Epithelial cell of esophagus (primary cell): ENCODE results near the gene PRKCZ.

Source experiments
- DNase-seq: peaks from one replicate; pipeline ENCODE4 v3.0.0; 2010; ENCODE audit warnings: low read depth
- H3K4me3 ChIP-seq: 2 replicates; pipeline ENCODE4 v1.5.1; 2011; ENCODE audit warnings: mild to moderate bottlenecking, low read length, control low read depth
- TF ChIP-seq, protein P1 (sequence below): IDR thresholded peaks from 2 replicates; pipeline ENCODE4 v1.5.1; 2011; ENCODE audit warnings: low read depth, mild to moderate bottlenecking, low read length, control low read depth, inconsistent platforms; ENCODE audit not compliant: insufficient read depth; ENCODE audit errors: missing control alignments

The PRKCZ gene

DNA sequence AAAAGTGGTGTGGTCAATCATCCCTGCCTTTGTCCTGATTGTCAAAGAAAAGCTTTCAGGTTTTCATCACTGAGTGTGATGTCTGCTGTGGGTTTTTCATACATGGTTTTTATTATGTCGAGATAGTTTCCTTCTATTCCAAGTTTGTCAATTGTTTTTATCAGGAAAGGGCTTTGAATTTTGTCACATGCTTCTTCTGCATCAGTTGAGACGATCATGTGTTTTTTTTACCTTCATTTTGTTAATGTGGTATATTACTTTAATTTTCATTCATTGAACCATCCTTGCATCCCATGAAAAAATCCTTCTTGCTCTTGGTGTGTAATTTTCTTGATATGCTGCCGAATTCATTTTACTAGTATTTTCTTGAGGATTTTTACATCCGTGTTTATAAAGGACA, 15.5 kb downstream of the PRKCZ start:
- no peak for DNase-seq
- H3K4me3 ChIP-seq, result no peak overlapping the region
- TF ChIP-seq, protein P1, sequence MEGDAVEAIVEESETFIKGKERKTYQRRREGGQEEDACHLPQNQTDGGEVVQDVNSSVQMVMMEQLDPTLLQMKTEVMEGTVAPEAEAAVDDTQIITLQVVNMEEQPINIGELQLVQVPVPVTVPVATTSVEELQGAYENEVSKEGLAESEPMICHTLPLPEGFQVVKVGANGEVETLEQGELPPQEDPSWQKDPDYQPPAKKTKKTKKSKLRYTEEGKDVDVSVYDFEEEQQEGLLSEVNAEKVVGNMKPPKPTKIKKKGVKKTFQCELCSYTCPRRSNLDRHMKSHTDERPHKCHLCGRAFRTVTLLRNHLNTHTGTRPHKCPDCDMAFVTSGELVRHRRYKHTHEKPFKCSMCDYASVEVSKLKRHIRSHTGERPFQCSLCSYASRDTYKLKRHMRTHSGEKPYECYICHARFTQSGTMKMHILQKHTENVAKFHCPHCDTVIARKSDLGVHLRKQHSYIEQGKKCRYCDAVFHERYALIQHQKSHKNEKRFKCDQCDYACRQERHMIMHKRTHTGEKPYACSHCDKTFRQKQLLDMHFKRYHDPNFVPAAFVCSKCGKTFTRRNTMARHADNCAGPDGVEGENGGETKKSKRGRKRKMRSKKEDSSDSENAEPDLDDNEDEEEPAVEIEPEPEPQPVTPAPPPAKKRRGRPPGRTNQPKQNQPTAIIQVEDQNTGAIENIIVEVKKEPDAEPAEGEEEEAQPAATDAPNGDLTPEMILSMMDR, result no peak

DNA sequence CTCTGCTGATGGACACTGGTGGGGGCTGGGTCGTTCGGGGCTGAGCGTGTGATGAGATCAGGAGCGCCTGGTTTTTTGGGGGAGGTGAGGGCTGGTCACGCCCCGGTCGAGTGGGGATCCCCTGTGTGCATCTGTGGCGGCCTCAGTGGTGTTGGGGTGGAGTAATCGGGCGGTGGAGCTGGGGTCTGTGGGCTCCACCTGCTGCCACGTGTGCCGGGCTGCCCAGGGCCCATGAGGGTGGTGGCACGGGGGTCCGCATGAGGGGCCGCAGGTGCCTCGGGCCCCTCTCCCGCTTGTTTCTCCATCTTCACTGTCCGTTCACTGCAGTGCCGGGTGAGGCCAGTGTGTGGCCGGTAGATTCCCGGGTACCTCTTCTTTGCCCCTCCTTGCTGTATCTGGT, 17.2 kb downstream of the PRKCZ start:
- TF ChIP-seq, protein P1, result no peak
- no peak overlapping the region for H3K4me3 ChIP-seq
- DNase-seq, result no peak

DNA sequence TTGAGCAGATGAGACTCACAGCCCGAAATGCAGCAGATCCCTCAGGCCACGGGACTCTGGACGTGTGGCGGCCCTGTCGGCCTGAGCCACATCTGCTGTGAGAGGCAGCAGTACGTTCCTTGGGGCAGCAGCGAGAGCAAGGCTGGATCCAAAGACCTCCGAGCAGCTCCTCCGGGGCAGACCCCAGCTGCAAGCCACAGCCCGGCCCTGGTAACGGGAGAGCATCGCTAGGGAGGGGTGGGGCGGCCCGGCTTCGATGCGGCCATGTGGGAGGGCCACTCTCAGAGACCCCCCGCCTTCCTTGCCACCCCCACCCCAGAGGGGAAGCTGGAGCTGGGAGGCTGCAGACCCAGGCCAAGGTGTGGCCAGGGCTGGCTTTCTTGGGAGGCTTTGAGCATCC, 17.8 kb downstream of the PRKCZ start:
- H3K4me3 ChIP-seq, result no peak overlapping the region
- TF ChIP-seq, protein P1, result no peak
- no peak for DNase-seq

DNA sequence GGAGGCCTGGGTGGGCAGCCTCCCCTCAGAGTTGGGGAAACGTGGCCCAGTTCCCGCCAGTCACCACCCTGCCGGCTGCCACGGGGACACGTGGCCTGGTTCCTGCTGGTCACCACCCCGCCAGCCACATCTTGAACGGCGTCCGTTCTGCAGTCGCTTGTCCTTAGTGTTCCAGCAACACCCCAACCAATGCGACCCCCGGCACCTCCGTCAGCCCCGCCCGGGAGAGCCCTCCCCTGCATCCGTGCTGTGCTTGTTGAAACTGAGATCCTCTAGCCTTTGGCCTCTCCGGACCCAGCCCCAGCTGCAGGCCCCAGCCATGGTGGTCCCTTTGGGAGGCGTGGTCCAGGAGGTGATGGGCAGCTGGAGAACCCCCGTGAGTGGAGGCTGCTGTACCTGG, 18.7 kb downstream of the PRKCZ start:
- no peak for DNase-seq
- TF ChIP-seq, protein P1, result no peak
- H3K4me3 ChIP-seq, result no peak overlapping the region

DNA sequence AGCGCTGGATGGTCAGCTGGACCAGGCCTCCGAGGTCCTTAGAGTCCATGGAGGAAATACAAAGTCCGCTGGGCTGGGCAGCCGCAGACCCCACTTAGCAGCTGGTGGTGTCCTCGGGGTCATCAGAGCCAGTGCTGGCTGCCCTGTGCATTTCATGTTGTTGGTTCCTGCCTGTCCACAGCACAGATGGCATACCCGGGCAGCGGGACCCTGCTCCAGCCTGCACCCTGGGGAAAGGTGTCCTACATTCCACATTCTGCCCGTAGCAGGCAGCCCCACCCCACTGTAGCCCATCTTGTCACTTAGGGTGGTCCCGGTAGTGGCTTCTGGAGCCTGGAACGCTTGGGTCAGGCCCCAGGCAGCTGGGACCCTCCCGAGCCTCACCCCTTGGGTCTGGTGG, 19.8 kb downstream of the PRKCZ start:
- no peak for DNase-seq
- TF ChIP-seq, protein P1, result no peak
- no peak overlapping the region for H3K4me3 ChIP-seq

DNA sequence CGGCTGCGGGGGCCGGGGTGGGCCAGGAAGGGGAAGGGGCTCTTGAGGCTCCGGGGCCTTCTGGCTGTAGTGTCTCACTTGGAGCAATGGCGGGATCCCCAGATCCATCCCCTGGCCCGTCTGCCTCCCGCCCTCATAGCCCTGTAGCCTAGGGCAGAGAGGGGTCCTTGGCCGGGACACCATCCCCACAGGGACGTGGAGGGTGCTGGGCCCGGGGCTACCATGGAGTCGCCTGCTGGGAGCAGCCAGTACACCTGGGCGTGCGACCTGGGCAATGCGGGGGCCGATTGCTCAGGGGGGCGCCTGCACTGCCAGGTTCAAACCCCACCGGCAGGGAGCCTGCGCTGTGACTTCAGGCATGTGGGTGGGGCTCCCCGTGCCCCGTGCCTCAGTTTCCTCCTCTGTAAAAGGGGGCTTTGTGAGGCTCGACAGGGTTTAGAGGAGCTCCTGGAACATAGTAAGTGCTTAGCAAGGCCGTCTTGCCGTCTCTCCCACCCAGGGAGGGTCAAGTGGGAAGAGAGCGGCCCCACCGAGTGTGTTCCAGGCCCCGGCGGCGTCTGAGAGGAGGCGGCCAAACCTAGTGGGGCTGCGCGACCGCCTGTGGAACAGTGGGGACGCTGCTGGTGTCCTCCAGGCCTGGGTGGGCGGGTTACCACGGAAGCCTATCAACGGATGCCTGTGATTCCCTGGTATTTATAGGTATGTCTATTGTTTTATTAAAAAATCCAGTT, 20.8 kb downstream of the PRKCZ start:
- TF ChIP-seq, protein P1, result no peak
- H3K4me3 ChIP-seq, result no peak overlapping the region
- no peak for DNase-seq
